Suprapubic skin (tissue), 4 donors: ENCODE data around the gene SLCO2A1. TPM values are rescaled to one million over a fixed set of nuclear protein-coding genes. Genes with fewer than 3 reads are reported as not detected.

Experiments
- DNase-seq, 2 donors: peaks; one replicate each; pipeline ENCODE4 v3.0.0-alpha.2; 2019; ENCODE audit warnings: low spot score in 2 of 2
- H3K27ac ChIP-seq: fragments of 200-600 bp; sonication (generic); one replicate; pipeline ENCODE4 v1.5.1; 2019
- H3K27me3 ChIP-seq: fragments of 200-600 bp; sonication (generic); one replicate; pipeline ENCODE4 v1.5.1; 2019
- H3K36me3 ChIP-seq: fragments of 200-600 bp; sonication (generic); one replicate; pipeline ENCODE4 v1.5.1; 2019
- H3K4me1 ChIP-seq: fragments of 200-600 bp; sonication (generic); one replicate; pipeline ENCODE4 v1.5.1; 2019
- H3K4me3 ChIP-seq: fragments of 200-600 bp; sonication (generic); one replicate; pipeline ENCODE4 v1.5.1; 2019; ENCODE audit warnings: mild to moderate bottlenecking
- H3K9me3 ChIP-seq: fragments of 200-600 bp; sonication (generic); one replicate; pipeline ENCODE4 v1.5.1; 2019
- EP300 ChIP-seq: sonication (generic); formaldehyde crosslinking; IDR thresholded peaks from one replicate; pipeline ENCODE4 v1.6.1; 2017; ENCODE audit warnings: antibody characterized with exemption
- POLR2A ChIP-seq, 2 donors: fragments of 450-650 bp; IDR thresholded peaks; one replicate each; pipeline ENCODE4 v1.6.1; 2017; ENCODE audit warnings: antibody characterized with exemption in 2 of 2, mild to moderate bottlenecking in 2 of 2, moderate library complexity in 2 of 2
- POLR2AphosphoS5 ChIP-seq, 3 donors: sonication (generic); formaldehyde crosslinking; IDR thresholded peaks; one replicate each; pipeline ENCODE4 v1.6.1; 2017; ENCODE audit warnings: antibody characterized with exemption in 3 of 3
- WGBS: methylation state at CpG from one replicate; pipeline ENCODE4 v1.1.5; 2018; 5-methylcytosine and 5-hydroxymethylcytosine counted together
- total RNA-seq, 4 donors: library from RNA; depleted of rRNA; stranded (reverse); fragments of >200 nt; gene quantifications; one replicate each; pipeline ENCODE4 v1.1.0, GENCODE V29; 2016
- TF ChIP-seq, protein P1 (sequence below), 2 donors: fragments of 200-600 bp in 1 of 2; fragments of 450-650 bp in 1 of 2; sonication (generic) in 1 of 2; IDR thresholded peaks; one replicate each; pipeline ENCODE4 v1.5.1; 2016 to 2019; ENCODE audit warnings: antibody characterized with exemption in 2 of 2, mild to moderate bottlenecking in 1 of 2, moderate library complexity in 1 of 2

SLCO2A1 gene
- total RNA-seq, 4 donors from 2014 or later: 25.0 to 38.7 (median 29.4) TPM

DNA sequence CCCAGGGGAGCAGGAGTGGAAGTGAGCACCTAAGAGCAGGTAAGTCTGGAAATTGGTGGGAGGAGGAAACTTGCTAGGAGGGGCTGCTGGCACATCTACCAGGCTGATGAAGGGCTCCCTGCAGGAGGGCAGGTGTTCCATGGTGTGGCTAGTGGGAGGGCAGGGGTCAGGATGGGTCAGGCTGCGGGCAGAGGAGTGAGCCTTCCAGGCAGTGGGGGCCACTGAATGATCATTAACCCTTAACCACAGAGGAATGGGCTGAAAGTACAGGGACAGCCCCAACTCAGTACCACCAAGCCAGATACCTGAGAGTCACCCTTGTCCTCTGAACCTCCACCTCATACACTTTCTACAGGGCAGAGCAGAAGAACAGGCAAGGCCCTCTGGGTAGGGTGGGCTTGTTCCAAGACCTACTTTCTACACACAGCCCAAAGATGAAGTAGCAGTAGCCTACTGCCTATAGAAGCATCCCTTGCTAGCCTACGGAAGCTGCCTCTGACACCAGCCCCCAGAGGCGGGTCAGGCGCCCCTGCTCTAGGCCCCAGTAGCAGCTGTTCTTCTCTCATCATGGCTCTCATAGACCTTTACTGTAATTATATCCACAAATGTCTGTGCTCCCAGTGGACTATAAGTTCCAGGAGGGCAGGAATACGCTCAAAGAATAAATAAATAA lies 138.6 kb downstream of the SLCO2A1 start:
- Histone ChIP-seq H3K4me1 (peaks cover 15% of the 10 kb centered on the region), H3K9me3 (no peaks in the 10 kb centered on the region), H3K27me3 (peaks cover 21% of the 10 kb centered on the region), H3K4me3 (no peak overlapping the region), H3K36me3 (no peaks in the 10 kb centered on the region), H3K27ac (no peak overlapping the region)
- DNase-seq: no peak
- WGBS: 98% methylated on average over 5 of the region's 5 CpGs
- TF ChIP-seq POLR2AphosphoS5 (IDR thresholded peaks at IDR 0.05): no peak

DNA sequence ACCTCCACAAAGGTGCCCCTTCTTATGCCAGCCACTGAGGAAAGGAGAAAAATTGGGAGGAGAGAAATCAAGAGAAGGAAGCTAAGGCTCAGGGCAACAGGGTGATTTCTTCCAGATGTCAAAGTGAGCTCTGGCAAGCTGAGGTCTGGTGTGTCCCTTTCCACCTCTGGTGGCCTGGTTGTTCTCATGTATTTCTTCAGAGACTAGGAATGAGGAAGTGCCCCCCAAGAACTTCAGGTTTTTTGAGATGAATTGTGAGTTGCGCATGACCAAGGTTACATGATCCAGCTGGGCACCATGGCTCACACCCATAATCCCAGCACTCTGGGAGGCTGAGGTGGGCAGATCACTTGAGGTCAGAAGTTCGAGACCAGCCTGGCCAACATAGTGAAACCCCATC lies 139.7 kb downstream of the SLCO2A1 start:
- Histone ChIP-seq H3K27me3 (peaks cover 10% of the 10 kb centered on the region), H3K4me1 (peaks cover 6% of the 10 kb centered on the region), H3K36me3 (no peaks in the 10 kb centered on the region), H3K27ac (no peak overlapping the region), H3K4me3 (no peak overlapping the region), H3K9me3 (no peaks in the 10 kb centered on the region)
- TF ChIP-seq EP300 (no peak), POLR2A (IDR thresholded peaks at IDR 0.05) (no peak), POLR2AphosphoS5 (IDR thresholded peaks at IDR 0.05) (no peak)
- TF ChIP-seq, protein P1, sequence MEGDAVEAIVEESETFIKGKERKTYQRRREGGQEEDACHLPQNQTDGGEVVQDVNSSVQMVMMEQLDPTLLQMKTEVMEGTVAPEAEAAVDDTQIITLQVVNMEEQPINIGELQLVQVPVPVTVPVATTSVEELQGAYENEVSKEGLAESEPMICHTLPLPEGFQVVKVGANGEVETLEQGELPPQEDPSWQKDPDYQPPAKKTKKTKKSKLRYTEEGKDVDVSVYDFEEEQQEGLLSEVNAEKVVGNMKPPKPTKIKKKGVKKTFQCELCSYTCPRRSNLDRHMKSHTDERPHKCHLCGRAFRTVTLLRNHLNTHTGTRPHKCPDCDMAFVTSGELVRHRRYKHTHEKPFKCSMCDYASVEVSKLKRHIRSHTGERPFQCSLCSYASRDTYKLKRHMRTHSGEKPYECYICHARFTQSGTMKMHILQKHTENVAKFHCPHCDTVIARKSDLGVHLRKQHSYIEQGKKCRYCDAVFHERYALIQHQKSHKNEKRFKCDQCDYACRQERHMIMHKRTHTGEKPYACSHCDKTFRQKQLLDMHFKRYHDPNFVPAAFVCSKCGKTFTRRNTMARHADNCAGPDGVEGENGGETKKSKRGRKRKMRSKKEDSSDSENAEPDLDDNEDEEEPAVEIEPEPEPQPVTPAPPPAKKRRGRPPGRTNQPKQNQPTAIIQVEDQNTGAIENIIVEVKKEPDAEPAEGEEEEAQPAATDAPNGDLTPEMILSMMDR (IDR thresholded peaks at IDR 0.05): no peak
- DNase-seq: no peak
- WGBS: 100% methylated on average over 2 of the region's 2 CpGs

DNA sequence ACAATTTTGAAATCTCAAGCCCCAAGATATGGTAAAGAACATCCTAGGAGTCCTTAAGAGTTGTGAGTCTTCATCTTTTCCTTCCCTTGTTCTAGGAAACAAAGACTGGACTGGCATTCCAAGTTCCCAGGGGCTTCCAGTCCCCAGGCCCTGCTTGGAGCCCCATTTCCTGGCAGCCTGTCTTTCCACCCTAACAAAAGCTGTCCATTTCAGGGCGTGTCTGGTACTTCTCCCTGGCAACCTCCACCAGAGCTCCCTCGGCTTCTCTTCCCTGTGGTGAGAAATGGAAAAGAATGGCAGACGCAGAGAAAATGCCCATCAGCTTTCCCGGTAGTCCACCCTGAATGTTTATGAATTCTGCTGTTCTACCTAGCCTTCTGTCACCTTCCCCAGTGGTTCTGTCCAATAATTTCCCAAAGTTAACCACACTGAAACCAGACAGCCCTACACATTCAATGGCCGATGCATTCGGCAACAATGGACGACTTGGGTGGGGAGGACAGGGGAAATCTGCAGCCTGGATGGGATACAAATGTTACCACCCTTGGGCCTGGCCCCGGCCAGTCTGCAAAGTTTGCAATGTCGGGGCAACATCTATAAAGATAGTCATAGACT lies 140.9 kb downstream of the SLCO2A1 start:
- DNase-seq: no peak
- no peaks in the 10 kb centered on the region for H3K36me3 ChIP-seq
- no peaks in the 10 kb centered on the region for H3K27me3 ChIP-seq
- H3K4me3 ChIP-seq: no peak overlapping the region
- H3K9me3 ChIP-seq: no peaks in the 10 kb centered on the region
- 94% methylated on average over 9 of the region's 9 CpGs for WGBS
- H3K27ac ChIP-seq: no peak overlapping the region
- TF ChIP-seq POLR2AphosphoS5 (IDR thresholded peaks at IDR 0.05) (no peak), EP300 (no peak), POLR2A (IDR thresholded peaks at IDR 0.05) (no peak)
- TF ChIP-seq, protein P1 (IDR thresholded peaks at IDR 0.05): no peak
- no peaks in the 10 kb centered on the region for H3K4me1 ChIP-seq

DNA sequence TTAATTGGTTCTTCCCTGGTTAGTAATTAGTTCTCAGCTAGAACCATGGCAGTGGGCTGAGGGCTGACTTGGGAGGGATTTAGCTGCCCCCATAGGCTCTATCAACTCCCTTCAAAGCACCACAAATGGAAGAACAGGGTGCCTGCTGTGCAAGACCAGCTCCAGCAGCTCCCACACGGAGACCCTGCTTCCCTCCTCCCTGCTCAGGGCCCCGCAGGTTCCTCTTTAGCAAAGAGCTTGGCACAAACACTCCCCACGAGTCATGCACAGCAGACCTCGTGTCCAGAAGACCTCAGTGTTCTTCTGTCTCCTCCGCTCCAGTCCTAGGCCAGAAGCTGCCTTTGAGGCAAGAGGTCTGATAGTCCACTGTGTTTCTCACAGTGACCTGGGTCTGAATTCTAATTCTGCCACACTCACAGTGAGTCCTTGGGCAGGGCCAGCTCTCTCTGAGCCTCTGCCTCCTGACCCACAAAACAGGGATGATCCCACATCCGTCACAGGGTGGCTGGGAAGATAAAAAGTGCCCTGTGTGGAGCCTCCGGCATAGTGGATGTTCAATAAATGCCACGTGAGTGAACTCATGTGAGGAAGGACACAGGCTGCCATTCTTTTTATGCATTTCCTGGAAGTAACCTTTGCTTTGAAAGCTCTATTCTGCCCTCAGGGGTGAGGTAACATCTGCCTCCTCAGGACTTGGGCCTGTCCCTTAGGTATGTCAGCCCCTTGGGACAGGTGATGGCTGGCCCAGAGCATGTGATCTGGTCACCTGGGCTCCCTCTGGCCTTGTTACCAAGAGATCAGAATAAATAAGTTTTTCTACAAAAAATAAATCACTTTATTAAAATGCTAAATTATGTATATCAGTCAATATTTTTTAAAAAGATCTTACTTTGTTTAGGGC lies 141.7 kb downstream of the SLCO2A1 start:
- no peak overlapping the region for H3K4me3 ChIP-seq
- no peak for DNase-seq
- 73% methylated on average over 7 of the region's 8 CpGs for WGBS

DNA sequence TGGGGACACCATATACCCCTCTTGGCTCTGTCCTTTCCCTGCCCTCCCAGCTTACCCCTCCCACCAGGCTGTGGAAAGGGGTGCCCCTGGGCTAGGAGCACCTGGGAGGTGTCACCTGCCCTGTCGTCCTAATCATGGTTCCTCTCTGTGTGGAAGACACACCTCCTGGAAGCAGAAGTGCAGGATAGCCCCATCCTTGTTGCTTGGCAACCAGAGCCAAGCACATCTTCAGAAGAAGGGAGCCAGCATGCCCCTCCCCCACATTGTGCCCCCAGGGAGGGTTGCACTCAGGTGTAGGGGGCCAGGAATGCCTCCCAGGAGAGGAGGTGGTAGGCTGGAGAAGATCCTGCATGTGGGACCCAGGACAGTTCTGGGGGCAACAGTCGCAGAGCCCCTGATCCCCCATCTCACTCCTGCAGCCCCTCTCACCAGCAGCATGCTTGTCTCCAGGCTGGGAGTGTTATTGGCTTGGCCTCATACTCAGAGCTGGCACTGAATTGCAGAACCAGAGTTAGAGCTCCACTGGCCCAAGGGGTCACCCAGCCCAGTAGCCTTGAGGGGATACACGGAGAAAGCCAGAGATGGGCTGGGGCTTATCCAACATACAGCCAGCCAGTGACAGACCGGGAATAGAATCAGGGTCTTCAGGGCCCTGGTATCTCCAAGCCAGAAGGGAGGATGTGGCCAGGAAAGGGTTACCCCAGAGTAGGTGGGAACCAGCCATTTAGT lies 142.5 kb downstream of the SLCO2A1 start:
- H3K4me1 ChIP-seq: peaks cover 7% of the 10 kb centered on the region
- no peaks in the 10 kb centered on the region for H3K27me3 ChIP-seq
- TF ChIP-seq POLR2AphosphoS5 (IDR thresholded peaks at IDR 0.05): no peak
- TF ChIP-seq EP300: no peak
- TF ChIP-seq POLR2A (IDR thresholded peaks at IDR 0.05): no peak
- TF ChIP-seq, protein P1 (IDR thresholded peaks at IDR 0.05): no peak
- 50% methylated on average over 2 of the region's 4 CpGs for WGBS
- no peaks in the 10 kb centered on the region for H3K36me3 ChIP-seq
- no peak overlapping the region for H3K4me3 ChIP-seq
- no peak overlapping the region for H3K27ac ChIP-seq
- DNase-seq: no peak
- H3K9me3 ChIP-seq: no peaks in the 10 kb centered on the region

More for the DNA sequence above, 141.7 kb downstream of the SLCO2A1 start:
- H3K4me1 ChIP-seq: peaks cover 5% of the 10 kb centered on the region
- no peak overlapping the region for H3K27ac ChIP-seq
- H3K9me3 ChIP-seq: no peaks in the 10 kb centered on the region
- no peaks in the 10 kb centered on the region for H3K36me3 ChIP-seq
- no peaks in the 10 kb centered on the region for H3K27me3 ChIP-seq
- TF ChIP-seq POLR2AphosphoS5 (IDR thresholded peaks at IDR 0.05) (no peak), POLR2A (IDR thresholded peaks at IDR 0.05) (no peak)
- TF ChIP-seq, protein P1 (IDR thresholded peaks at IDR 0.05): no peak
